OCI-LY3 (cell line): ENCODE measurements around the gene SLC51A.

Source experiments
- H2AFZ ChIP-seq: fragments of 200-600, 300-600 bp; shearing (Covaris generic); 2 replicates; pipeline ENCODE4 v1.6.0; 2014; ENCODE audit warnings: antibody characterized with exemption, low read depth, low read length
- H3K27ac ChIP-seq: fragments of 200-600, 300-600 bp; sonication (generic); 2 replicates; pipeline ENCODE4 v1.5.1; 2014; ENCODE audit warnings: mild to moderate bottlenecking, low read length, moderate library complexity, mixed read lengths
- H3K27me3 ChIP-seq: fragments of 200-600, 300-600 bp; sonication (generic); 2 replicates; pipeline ENCODE4 v1.6.1; 2014; ENCODE audit warnings: low read depth, low read length, mixed read lengths
- H3K36me3 ChIP-seq: fragments of 200-600, 300-600 bp; sonication (generic); replicated peaks from 2 replicates; pipeline ENCODE3; 2014; ENCODE audit warnings: low read depth, low read length, mixed read lengths
- H3K4me1 ChIP-seq: fragments of 300-600, 200-600 bp; sonication (generic); 2 replicates; pipeline ENCODE4 v1.6.1; 2014; ENCODE audit warnings: low read length, mixed read lengths
- H3K4me2 ChIP-seq: fragments of 200-600, 300-600 bp; sonication (generic); 2 replicates; pipeline ENCODE4 v1.6.1; 2014; ENCODE audit warnings: low read length, mixed read lengths
- H3K4me3 ChIP-seq: fragments of 300-600, 200-600 bp; sonication (generic); 2 replicates; pipeline ENCODE4 v1.5.1; 2014; ENCODE audit warnings: antibody characterized with exemption, mild to moderate bottlenecking, low read length, moderate library complexity
- H3K79me2 ChIP-seq: fragments of 300-600, 200-600 bp; shearing (Covaris generic); 2 replicates; pipeline ENCODE4 v1.6.1; 2014; ENCODE audit warnings: mild to moderate bottlenecking, low read length, mixed read lengths
- H3K9ac ChIP-seq: fragments of 300-600, 200-600 bp; shearing (Covaris generic); 2 replicates; pipeline ENCODE4 v1.6.0; 2014; ENCODE audit warnings: mild to moderate bottlenecking, low read length, moderate library complexity
- H3K9me3 ChIP-seq: fragments of 200-600, 300-600 bp; shearing (Covaris generic); 2 replicates; pipeline ENCODE4 v1.6.1; 2014; ENCODE audit warnings: low read length, mixed read lengths; ENCODE audit not compliant: insufficient read depth
- H4K20me1 ChIP-seq: fragments of 200-600, 300-600 bp; sonication (generic); 2 replicates; pipeline ENCODE4 v1.6.1; 2016; ENCODE audit warnings: low read length, mixed read lengths; ENCODE audit not compliant: insufficient read depth
- CTCF ChIP-seq: fragments of 200-600, 300-600 bp; sonication (generic); IDR thresholded peaks from 2 replicates; pipeline ENCODE4 v1.5.1; 2014; ENCODE audit warnings: antibody characterized with exemption, low read length, low read depth
- EZH2phosphoT487 ChIP-seq: fragments of 200-600 bp; shearing (Covaris generic); IDR thresholded peaks from 2 replicates; pipeline ENCODE4 v1.6.1; 2018; ENCODE audit warnings: antibody characterized with exemption, mixed run types, low read depth

Gene SLC51A

GRCh38 chr3:196268284-196269163, 52.2 kb downstream of the SLC51A start:
- H3K36me3 ChIP-seq, result peaks cover 13% of the 10 kb centered on the region
- no peak overlapping the region for H3K27ac ChIP-seq
- H2AFZ ChIP-seq, result no peak overlapping the region
- H3K4me3 ChIP-seq, result no peak overlapping the region
- no peak for TF ChIP-seq CTCF
- no peak for TF ChIP-seq EZH2phosphoT487
- H3K79me2 ChIP-seq, result peaks cover 5% of the 10 kb centered on the region
- no peak overlapping the region for H3K4me2 ChIP-seq
- no peaks in the 10 kb centered on the region for H3K27me3 ChIP-seq
- H3K9ac ChIP-seq, result no peak overlapping the region
- H4K20me1 ChIP-seq, result no peaks in the 10 kb centered on the region
- H3K4me1 ChIP-seq, result peaks cover 7% of the 10 kb centered on the region
- 0 out of 2 replicates have a peak, but pooled peaks cover 3% of the 10 kb centered on the region for H3K9me3 ChIP-seq

GRCh38 chr3:196270499-196270898, 54.2 kb downstream of the SLC51A start:
- Histone ChIP-seq H3K4me2 (no peak overlapping the region), H3K36me3 (peaks cover 16% of the 10 kb centered on the region), H3K4me1 (peaks cover 23% of the 10 kb centered on the region), H2AFZ (no peak overlapping the region), H3K4me3 (no peak overlapping the region), H4K20me1 (no peaks in the 10 kb centered on the region), H3K27me3 (no peaks in the 10 kb centered on the region), H3K9ac (no peak overlapping the region), H3K9me3 (0 out of 2 replicates have a peak, but pooled peaks cover 4% of the 10 kb centered on the region), H3K27ac (no peak overlapping the region), H3K79me2 (peaks cover 14% of the 10 kb centered on the region)
- TF ChIP-seq EZH2phosphoT487, result no peak
- no peak for TF ChIP-seq CTCF

- Histone ChIP-seq H3K4me3 (no peak overlapping the region), H4K20me1 (no peaks in the 10 kb centered on the region), H3K79me2 (peaks cover 14% of the 10 kb centered on the region), H3K4me2 (no peak overlapping the region), H3K9ac (no peak overlapping the region), H2AFZ (no peak overlapping the region), H3K27me3 (no peaks in the 10 kb centered on the region), H3K4me1 (peaks cover 23% of the 10 kb centered on the region), H3K9me3 (0 out of 2 replicates have a peak, but pooled peaks cover 4% of the 10 kb centered on the region), H3K27ac (no peak overlapping the region), H3K36me3 (peaks cover 16% of the 10 kb centered on the region)
- TF ChIP-seq CTCF (no peak), EZH2phosphoT487 (no peak)
These were observed 56.5 kb downstream of the SLC51A start for GRCh38 chr3:196272826-196273225.

DNA sequence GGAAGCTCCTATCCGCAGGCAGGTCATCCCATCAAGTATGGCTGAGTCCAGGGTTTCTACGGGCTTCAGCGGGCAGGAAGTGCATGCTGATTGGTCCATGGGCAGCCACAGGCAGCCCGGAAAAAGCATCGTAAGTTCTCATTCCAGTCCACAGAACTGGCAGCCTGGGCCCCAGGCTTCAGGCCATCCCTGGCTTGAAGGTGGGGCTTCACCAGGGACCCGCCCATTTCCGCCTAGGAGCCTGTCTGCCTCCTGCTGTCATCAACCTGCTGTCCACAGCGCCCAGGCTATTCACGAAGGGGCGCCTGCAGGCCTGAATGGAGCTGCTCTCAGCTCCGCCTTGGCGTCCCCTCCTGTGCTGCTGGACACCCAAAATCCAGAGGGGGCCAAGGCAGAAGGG, 57.3 kb downstream of the SLC51A start:
- no peak overlapping the region for H2AFZ ChIP-seq
- peaks cover 18% of the 10 kb centered on the region for H3K79me2 ChIP-seq
- H3K27ac ChIP-seq, result no peak overlapping the region
- H3K4me3 ChIP-seq, result no peak overlapping the region
- H4K20me1 ChIP-seq, result no peaks in the 10 kb centered on the region
- 0 out of 2 replicates have a peak, but pooled peaks cover 4% of the 10 kb centered on the region for H3K9me3 ChIP-seq
- H3K27me3 ChIP-seq, result no peaks in the 10 kb centered on the region
- H3K9ac ChIP-seq, result no peak overlapping the region
- H3K4me1 ChIP-seq, result peaks cover 23% of the 10 kb centered on the region
- no peak for TF ChIP-seq CTCF
- TF ChIP-seq EZH2phosphoT487, result no peak
- peaks cover 16% of the 10 kb centered on the region for H3K36me3 ChIP-seq
- H3K4me2 ChIP-seq, result no peak overlapping the region
